NT2/D1 (cell line): ENCODE data around the gene ORC1.

ENCODE experiments used
- SUZ12 ChIP-seq: IDR thresholded peaks from 2 replicates; pipeline ENCODE4 v1.6.1; 2011; ENCODE audit not compliant: insufficient read length, insufficient read depth; ENCODE audit errors: extremely low read depth
- YY1 ChIP-seq: IDR thresholded peaks from 2 replicates; pipeline ENCODE4 v1.6.1; 2011; ENCODE audit not compliant: insufficient read length, insufficient read depth
- ZNF274 ChIP-seq: IDR thresholded peaks from 2 replicates; pipeline ENCODE4 v1.6.1; 2011; ENCODE audit warnings: mild to moderate bottlenecking, low read depth, low read length

- TF ChIP-seq YY1 (no peak), ZNF274 (no peak), SUZ12 (no peak)
Measured at GRCh38 chr1:52423055-52423454, 18.8 kb upstream of the ORC1 start.
